ENCODE data around the gene HADHB.

GRCh38 chr2:26326514-26326913, 81.8 kb downstream of the HADHB start:
- no peak for TF ChIP-seq POLR2A (IDR thresholded peaks at IDR 0.05; ENCODE audit: low read length)
- no peak for TF ChIP-seq GATA1 (IDR thresholded peaks at IDR 0.05; ENCODE audit: low read depth, low read length)
